ENCODE results near the gene PALM. TPM values are rescaled to one million over a fixed set of nuclear protein-coding genes. Genes with fewer than 3 reads are reported as not detected.

The PALM gene, protein sequence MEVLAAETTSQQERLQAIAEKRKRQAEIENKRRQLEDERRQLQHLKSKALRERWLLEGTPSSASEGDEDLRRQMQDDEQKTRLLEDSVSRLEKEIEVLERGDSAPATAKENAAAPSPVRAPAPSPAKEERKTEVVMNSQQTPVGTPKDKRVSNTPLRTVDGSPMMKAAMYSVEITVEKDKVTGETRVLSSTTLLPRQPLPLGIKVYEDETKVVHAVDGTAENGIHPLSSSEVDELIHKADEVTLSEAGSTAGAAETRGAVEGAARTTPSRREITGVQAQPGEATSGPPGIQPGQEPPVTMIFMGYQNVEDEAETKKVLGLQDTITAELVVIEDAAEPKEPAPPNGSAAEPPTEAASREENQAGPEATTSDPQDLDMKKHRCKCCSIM
- 74.6 TPM for total RNA-seq

DNA sequence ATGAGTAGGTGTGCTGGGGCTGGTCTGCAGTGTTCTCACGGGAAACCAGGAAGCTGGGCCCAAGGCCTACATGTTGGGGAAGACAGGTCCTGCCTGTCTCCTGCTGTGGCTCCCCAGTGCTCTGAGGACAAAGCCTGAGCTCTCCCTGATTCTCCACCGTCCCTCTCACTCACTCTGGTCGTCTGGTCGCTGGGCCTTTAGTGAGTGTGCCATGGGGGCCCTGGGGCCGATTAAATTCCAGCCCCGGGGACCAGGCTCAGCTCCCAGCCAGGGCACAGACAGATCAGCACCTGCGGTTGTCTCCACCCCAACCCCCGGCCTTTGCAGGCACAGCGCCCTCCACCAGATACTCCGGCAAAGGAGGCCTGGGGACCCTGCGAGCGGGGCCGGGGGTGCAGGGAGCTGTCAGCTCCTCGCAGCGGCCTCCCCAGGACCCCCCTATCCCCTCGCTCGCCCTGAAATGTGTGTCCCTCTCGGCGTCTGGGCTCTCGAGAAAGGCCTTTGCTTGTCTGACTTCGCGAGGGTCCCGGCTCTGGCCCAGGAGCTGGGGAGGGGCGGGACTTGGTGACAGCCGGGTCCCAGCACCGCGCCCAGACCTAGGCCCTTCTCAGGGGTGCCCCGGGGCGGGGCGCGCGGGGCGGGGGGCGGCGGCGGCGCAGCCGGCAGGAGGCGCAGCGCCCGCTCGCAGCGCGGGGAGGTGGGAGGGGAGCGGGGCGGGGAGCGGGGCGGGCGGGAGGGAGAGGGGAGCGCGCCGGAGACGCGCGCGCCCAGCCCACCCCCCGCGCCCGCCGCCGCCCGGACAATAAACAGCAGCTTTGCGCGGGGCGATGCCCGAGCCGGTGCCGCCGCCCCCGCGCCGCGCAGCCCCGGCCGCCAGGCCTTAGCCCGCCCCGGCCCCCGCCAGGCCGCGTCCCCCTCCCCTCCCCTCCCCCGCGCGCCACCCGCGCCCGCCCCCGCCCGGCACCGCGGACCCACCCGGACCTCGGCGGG lies at the start of gene PALM:
Gene PALM, plus strand, starts transcription at position 782 of the 990 bp plus-strand sequence. CDS start 212 bp downstream, outside the sequence.

DNA sequence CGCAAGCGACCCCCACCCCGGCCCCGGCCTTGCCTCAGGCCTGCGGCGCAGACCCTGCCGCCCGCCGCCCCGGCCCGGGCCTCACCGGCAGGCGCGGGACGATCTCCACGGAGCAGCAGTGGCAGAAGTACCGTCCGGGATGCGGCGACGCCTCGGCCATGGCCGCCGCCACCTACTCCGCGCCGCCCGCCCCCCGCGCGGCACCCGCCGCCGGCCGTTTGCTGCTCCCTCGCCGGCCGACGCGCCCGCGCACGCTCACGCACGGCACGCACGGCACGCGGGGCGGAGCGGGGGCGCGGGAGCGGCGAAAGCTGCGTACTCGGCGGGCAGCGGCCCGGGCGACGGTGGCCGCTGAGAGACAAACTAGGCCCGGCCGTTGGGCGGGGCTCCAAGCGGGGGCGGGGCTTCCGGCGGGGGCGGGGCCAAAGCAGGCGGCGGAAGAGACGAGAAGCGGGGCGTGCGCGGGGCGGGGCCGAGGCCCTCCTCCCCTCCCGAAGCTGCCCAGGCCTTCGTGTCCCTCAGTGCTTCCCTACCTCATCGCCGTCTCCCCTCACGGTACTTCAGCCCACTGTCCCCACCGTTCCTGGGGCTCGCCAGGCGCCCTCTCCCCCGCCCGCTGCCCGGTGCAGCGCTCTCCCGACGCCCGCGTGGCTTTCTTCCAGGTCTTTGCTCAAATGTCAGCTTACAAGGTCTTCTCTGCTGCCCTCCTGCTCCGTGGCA lies 45.6 kb upstream of the PALM start, which contains the start of gene RNF126:
Gene RNF126, minus strand, starts transcription at position 253 of the 720 bp plus-strand sequence. Its CDS starts 93 bp downstream, at position 160.

DNA sequence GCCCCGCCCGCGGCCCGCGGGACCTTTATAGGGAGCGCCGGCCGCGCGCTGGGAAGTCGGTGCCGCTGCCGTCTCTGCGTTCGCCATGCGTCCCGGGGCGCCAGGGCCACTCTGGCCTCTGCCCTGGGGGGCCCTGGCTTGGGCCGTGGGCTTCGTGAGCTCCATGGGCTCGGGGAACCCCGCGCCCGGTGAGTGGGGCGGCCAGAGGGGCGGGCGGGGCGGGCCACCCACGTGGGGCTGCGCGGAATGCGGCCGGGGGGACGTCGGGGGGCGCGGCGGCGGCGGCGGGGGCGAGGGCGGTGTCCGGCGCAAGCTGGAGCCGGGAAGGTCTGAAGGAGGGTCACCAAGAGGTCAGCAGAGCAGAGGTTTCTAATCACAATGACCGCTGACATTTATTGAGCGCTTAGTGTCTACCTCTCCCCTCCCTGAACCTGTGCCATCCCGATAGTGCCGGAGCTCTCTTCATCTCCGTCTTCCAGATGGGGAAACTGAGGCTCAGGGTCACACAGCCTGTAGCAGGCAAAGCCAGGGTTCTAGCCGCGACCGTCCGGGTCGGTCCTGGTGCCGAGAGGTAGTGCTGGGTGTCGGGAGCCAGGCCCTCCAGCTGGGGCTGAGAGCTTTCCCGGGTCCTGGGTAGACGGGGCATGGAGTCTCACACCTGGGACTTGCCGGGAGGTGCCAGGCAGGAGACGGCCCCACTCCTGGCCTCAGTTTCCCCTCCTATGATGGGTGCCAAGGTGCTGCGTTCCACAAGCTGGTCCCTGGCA lies 32.2 kb upstream of the PALM start, which contains the start of gene FSTL3:
Gene FSTL3, plus strand, starts transcription at position 54 of the 767 bp plus-strand sequence. Its CDS starts 32 bp downstream, at position 86.

DNA sequence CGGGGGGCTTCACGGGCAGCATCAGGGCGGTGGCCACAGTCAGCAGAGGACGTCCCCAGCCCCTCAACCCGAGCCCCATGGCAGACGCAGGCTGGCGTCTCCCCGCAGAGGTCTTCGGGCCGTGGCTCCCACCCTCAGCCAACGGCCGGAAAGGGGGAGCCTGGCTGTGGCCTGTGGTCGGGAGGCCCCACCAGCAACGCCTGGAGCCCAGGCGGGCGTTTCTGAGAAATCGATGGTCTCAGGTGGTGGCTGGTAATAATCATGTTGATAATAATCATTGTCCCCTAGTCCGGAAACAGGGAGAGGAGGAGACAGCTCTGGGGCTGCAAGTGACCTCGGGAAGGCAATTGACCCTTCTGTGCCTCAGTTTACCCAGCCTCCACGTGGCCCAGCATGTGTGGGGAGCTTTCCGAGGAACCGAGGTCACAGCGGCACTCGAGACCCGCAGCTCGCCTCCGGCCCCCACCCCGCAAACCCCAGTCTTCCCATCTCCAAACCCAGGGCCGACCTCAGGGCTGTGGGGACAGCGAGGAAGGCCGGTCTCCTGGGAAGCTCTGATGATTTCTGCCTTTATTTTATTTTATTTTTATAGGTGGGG lies 13.3 kb upstream of the PALM start, which contains the start of gene PRSS57:
Gene PRSS57, minus strand, starts transcription at position 101 of the 598 bp plus-strand sequence. Its CDS starts 22 bp downstream, at position 79.

DNA sequence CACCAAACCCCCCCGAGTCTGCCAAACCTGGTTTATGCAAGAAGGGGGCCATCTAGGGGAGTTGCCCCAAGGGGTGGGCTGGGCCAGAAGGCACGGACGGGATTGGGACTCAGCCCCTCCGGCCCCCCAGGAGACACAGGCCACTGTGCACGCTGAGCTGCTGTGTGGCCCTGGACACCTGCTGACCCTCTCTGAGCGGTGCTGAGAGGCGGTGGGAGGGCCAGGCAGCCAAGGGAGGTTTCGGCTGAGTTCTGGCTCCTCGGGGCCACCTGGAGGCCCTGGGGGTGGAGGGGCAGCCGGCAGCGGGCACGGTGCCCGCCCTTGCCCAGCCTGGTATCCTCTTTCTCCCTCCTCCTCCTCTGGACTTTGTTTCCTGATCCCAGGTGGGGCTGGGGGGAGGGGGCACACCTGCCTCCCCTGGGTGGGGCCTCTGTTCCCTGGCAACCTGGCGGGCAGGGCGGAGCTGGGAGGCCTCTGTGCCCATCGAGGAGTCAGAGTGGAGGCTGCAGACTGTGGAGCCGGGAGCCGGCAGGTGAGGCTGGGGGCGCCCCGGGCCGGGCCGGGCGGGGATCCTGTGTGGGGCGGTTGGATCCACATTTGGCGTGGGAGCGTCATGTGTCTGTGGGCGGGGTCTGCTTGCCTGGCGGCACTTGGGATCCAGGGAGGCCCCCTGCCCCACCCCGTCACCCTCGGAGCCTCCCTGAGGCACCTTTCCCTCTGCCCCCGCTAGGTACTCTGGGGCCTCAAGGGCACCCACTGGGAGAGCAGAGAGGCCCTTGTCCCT lies 42.1 kb downstream of the PALM start, which contains the start of gene MISP:
Gene MISP, plus strand, starts transcription at position 473 of the 784 bp plus-strand sequence. CDS start 5,835 bp downstream, outside the sequence.

DNA sequence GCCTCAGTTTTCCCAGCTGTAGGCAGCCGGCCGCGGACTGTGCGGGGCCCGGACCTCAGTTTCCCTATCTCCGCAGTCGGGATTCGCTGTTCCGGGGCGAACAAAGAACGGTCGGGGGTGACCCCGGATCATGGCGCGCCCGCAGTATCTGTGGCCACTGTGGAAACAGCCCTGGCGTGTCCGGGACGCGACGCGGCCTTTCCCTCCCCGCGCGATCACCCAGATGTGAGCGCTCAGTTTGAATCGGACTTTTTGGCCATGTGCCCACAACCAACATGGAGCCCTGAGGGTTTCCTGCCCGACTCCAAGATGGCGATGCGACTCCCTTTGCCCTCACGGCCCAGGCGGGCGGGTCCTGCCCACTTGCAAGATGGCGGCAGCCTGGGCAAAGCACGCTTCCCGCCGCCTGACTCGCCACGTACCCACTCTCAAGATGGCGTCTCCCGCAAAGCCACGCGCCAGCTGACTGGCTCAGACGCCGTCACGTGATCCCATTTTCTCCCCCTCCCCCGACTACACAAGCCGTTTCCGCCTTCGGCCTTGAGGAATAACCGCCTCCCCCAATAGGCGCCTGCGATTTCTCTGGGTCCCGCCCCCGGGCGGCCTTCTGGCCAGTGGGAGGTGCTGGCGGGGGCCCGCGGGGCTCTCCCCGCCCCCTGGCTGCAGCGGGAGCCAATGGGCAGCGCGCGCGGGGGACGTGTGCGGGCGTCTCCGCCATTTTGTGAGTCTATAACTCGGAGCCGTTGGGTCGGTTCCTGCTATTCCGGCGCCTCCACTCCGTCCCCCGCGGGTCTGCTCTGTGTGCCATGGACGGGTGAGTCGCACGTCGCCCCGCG lies 88.2 kb downstream of the PALM start, which contains the start of gene PTBP1:
Gene PTBP1, plus strand, starts transcription at position 761 of the 836 bp plus-strand sequence. Its CDS starts 46 bp downstream, at position 807.

Other genes starting within 250 kb of the PALM start
- gene SHC2, start 247.9 kb upstream of the PALM start, total RNA-seq: 30.6 TPM
- 3.6 TPM for gene MADCAM1, start 212.4 kb upstream of the PALM start, total RNA-seq
- 30.3 TPM for gene TPGS1, start 201.4 kb upstream of the PALM start, total RNA-seq
- 72.5 TPM for gene CDC34, start 177.2 kb upstream of the PALM start, total RNA-seq
- 1.2 TPM for gene GZMM, start 164.9 kb upstream of the PALM start, total RNA-seq
- gene BSG, start 136.3 kb upstream of the PALM start, total RNA-seq: 363 TPM
- 0.53 TPM for gene HCN2, start 119.1 kb upstream of the PALM start, total RNA-seq
- 30.9 TPM for gene POLRMT, start 75.4 kb upstream of the PALM start, total RNA-seq
- gene FGF22, start 69.1 kb upstream of the PALM start, total RNA-seq: 0.88 TPM
- gene RNF126, start 45.7 kb upstream of the PALM start, total RNA-seq: 27.6 TPM
- 29.4 TPM for gene FSTL3, start 32.5 kb upstream of the PALM start, total RNA-seq
- 3.1 TPM for gene PRSS57, start 13.5 kb upstream of the PALM start, total RNA-seq
- 10.3 TPM for gene MISP, start 42.2 kb downstream of the PALM start, total RNA-seq
- gene PTBP1, start 88.5 kb downstream of the PALM start, total RNA-seq: 301 TPM
- gene PLPPR3, start 113.0 kb downstream of the PALM start, total RNA-seq: 10.9 TPM
- gene AZU1, start 118.9 kb downstream of the PALM start, total RNA-seq: 30.4 TPM
- 93.5 TPM for gene PRTN3, start 132.1 kb downstream of the PALM start, total RNA-seq
- gene ELANE, start 143.4 kb downstream of the PALM start, total RNA-seq: 59.8 TPM
- gene CFD, start 150.7 kb downstream of the PALM start, total RNA-seq: 16.5 TPM
- gene MED16, start 184.3 kb downstream of the PALM start, total RNA-seq: 62.2 TPM
- gene RNU6-9, start 184.5 kb downstream of the PALM start, total RNA-seq: not detected
- gene R3HDM4, start 204.3 kb downstream of the PALM start, total RNA-seq: 54.5 TPM
- gene KISS1R, start 208.4 kb downstream of the PALM start, total RNA-seq: 0.88 TPM
- gene ARID3A, start 217.1 kb downstream of the PALM start, total RNA-seq: 56.3 TPM